ENCODE results near the gene ALG12. TPM values are rescaled to one million over a fixed set of nuclear protein-coding genes. Genes with fewer than 3 reads are reported as not detected.

ALG12 gene
- total and polyA plus RNA-seq, 2 of the 13 experiments (the other 11 are each of a cell fraction or from before 2014, with no cell fraction given): 7.8 to 15.8 TPM

DNA sequence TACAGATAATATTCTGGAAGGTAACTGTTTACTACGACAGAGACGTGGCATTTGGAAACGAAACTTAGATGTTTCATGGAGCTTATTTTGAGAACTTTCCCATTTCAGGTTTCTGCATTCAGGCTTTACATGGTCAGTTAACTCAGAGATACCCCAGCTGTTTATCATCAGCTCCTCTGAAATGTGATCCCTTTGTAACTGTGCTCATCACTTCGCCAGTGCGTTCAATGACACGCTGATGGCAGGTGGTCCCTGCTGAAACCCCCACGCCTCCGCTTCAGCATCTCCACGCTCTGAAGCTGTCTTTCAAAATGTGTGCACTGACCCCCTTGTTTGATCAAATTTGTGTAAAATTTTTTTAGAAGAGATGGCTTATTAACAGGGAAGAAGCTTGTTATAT is 30.5 kb downstream of the ALG12 start:
- H2AFZ ChIP-seq (ENCODE audit: low read length): no peak overlapping the region
- ATAC-seq: no peak
- peaks cover 21 to 54% of the 10 kb centered on the region in 2 experiments for H3K36me3 ChIP-seq (replicated peaks in 1 of 2; ENCODE audit: control insufficient read depth in 1 of 2, insufficient read depth in 2 of 2, low read length in 2 of 2)
- TF ChIP-seq, protein P1, sequence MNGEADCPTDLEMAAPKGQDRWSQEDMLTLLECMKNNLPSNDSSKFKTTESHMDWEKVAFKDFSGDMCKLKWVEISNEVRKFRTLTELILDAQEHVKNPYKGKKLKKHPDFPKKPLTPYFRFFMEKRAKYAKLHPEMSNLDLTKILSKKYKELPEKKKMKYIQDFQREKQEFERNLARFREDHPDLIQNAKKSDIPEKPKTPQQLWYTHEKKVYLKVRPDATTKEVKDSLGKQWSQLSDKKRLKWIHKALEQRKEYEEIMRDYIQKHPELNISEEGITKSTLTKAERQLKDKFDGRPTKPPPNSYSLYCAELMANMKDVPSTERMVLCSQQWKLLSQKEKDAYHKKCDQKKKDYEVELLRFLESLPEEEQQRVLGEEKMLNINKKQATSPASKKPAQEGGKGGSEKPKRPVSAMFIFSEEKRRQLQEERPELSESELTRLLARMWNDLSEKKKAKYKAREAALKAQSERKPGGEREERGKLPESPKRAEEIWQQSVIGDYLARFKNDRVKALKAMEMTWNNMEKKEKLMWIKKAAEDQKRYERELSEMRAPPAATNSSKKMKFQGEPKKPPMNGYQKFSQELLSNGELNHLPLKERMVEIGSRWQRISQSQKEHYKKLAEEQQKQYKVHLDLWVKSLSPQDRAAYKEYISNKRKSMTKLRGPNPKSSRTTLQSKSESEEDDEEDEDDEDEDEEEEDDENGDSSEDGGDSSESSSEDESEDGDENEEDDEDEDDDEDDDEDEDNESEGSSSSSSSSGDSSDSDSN (CRISPR knock-in tag; IDR thresholded peaks at IDR 0.05): no peak
- TF ChIP-seq, protein P2, sequence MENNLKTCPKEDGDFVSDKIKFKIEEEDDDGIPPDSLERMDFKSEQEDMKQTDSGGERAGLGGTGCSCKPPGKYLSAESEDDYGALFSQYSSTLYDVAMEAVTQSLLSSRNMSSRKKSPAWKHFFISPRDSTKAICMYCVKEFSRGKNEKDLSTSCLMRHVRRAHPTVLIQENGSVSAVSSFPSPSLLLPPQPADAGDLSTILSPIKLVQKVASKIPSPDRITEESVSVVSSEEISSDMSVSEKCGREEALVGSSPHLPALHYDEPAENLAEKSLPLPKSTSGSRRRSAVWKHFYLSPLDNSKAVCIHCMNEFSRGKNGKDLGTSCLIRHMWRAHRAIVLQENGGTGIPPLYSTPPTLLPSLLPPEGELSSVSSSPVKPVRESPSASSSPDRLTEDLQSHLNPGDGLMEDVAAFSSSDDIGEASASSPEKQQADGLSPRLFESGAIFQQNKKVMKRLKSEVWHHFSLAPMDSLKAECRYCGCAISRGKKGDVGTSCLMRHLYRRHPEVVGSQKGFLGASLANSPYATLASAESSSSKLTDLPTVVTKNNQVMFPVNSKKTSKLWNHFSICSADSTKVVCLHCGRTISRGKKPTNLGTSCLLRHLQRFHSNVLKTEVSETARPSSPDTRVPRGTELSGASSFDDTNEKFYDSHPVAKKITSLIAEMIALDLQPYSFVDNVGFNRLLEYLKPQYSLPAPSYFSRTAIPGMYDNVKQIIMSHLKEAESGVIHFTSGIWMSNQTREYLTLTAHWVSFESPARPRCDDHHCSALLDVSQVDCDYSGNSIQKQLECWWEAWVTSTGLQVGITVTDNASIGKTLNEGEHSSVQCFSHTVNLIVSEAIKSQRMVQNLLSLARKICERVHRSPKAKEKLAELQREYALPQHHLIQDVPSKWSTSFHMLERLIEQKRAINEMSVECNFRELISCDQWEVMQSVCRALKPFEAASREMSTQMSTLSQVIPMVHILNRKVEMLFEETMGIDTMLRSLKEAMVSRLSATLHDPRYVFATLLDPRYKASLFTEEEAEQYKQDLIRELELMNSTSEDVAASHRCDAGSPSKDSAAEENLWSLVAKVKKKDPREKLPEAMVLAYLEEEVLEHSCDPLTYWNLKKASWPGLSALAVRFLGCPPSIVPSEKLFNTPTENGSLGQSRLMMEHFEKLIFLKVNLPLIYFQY (CRISPR knock-in tag; IDR thresholded peaks at IDR 0.05; ENCODE audit: borderline replicate concordance): no peak
- TF ChIP-seq, protein P3, sequence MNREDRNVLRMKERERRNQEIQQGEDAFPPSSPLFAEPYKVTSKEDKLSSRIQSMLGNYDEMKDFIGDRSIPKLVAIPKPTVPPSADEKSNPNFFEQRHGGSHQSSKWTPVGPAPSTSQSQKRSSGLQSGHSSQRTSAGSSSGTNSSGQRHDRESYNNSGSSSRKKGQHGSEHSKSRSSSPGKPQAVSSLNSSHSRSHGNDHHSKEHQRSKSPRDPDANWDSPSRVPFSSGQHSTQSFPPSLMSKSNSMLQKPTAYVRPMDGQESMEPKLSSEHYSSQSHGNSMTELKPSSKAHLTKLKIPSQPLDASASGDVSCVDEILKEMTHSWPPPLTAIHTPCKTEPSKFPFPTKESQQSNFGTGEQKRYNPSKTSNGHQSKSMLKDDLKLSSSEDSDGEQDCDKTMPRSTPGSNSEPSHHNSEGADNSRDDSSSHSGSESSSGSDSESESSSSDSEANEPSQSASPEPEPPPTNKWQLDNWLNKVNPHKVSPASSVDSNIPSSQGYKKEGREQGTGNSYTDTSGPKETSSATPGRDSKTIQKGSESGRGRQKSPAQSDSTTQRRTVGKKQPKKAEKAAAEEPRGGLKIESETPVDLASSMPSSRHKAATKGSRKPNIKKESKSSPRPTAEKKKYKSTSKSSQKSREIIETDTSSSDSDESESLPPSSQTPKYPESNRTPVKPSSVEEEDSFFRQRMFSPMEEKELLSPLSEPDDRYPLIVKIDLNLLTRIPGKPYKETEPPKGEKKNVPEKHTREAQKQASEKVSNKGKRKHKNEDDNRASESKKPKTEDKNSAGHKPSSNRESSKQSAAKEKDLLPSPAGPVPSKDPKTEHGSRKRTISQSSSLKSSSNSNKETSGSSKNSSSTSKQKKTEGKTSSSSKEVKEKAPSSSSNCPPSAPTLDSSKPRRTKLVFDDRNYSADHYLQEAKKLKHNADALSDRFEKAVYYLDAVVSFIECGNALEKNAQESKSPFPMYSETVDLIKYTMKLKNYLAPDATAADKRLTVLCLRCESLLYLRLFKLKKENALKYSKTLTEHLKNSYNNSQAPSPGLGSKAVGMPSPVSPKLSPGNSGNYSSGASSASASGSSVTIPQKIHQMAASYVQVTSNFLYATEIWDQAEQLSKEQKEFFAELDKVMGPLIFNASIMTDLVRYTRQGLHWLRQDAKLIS (CRISPR knock-in tag; IDR thresholded peaks at IDR 0.05): no peak
- TF ChIP-seq DPF2 (CRISPR knock-in tag; IDR thresholded peaks at IDR 0.05; ENCODE audit: borderline replicate concordance, low read depth) (no peak), NFE2L1 (CRISPR knock-in tag; IDR thresholded peaks at IDR 0.05; ENCODE audit: borderline replicate concordance) (no peak), MBNL3 (CRISPR knock-in tag; conservative IDR thresholded peaks at IDR 0.05) (no peak), NR3C1 (CRISPR knock-in tag; IDR thresholded peaks at IDR 0.05) (no peak), BHLHE40 (IDR thresholded peaks at IDR 0.05; ENCODE audit: low read length) (no peak), ZNF317 (CRISPR knock-in tag; IDR thresholded peaks at IDR 0.05) (no peak), NCOA1 (CRISPR knock-in tag; IDR thresholded peaks at IDR 0.05) (no peak), ZNF7 (CRISPR knock-in tag; IDR thresholded peaks at IDR 0.05) (no peak), PITX1 (CRISPR knock-in tag; IDR thresholded peaks at IDR 0.05) (no peak), ARNT2 (CRISPR knock-in tag; IDR thresholded peaks at IDR 0.05; ENCODE audit: low read depth) (no peak), ZNF101 (CRISPR knock-in tag; IDR thresholded peaks at IDR 0.05; ENCODE audit: borderline replicate concordance, low read depth) (no peak), THYN1 (CRISPR knock-in tag; IDR thresholded peaks at IDR 0.05; ENCODE audit: borderline replicate concordance, low read depth) (no peak), ZNF441 (CRISPR knock-in tag; IDR thresholded peaks at IDR 0.05; ENCODE audit: borderline replicate concordance) (no peak)
- ChIA-PET POLR2A (no interaction called here), CTCF (ENCODE audit: low intra/inter-chr PET ratio, low total read pairs) (no interaction called here)
- no peak for FAIRE-seq
- H3K9me3 ChIP-seq (ENCODE audit: low read length): no peaks in the 10 kb centered on the region
- H4K20me1 ChIP-seq (ENCODE audit: insufficient read depth, low read length): no peaks in the 10 kb centered on the region
- 98% methylated on average over 9 of the region's 9 CpGs for WGBS (ENCODE audit: low lambda C conversion rate)
- no peak overlapping the region for H3K9ac ChIP-seq (ENCODE audit: insufficient read depth, low read depth, low read length)
- H3K79me2 ChIP-seq (ENCODE audit: insufficient read depth, low read length): peaks cover 2% of the 10 kb centered on the region
- no peaks in the 10 kb centered on the region for H3K27me3 ChIP-seq (ENCODE audit: control insufficient read depth in 1 of 2, insufficient read depth in 2 of 2, low read length in 2 of 2)
- H3K4me2 ChIP-seq (ENCODE audit: low read depth, low read length): no peak overlapping the region
- in situ Hi-C loops (cut with HindIII; ENCODE audit: extremely low pct_ligation_motif_present, low pct_unique_long_range_greater_than_20kb) (no loop called here), intact Hi-C loops (cut with micrococcal nuclease; ENCODE audit: unreplicated experiment) (no loop called here)
- no peaks in the 10 kb centered on the region for H3K4me1 ChIP-seq (ENCODE audit: insufficient read depth, low read length)
- no peak overlapping the region for H3K4me3 ChIP-seq (replicated peaks in 1 of 3; ENCODE audit: insufficient read depth in 1 of 3, low read depth in 2 of 3, low read length in 3 of 3)
- H3K27ac ChIP-seq (ENCODE audit: extremely low read length, insufficient read depth, low read length): no peak overlapping the region
- DNase-seq (ENCODE audit: low spot score): no peak
- no TSS peak for BruUV-seq (replicated peaks)
